DMS153 (cell line): ENCODE data around the gene ZNF511.

Experiments
- DNase-seq: peaks from one replicate; lab custom pipeline; 2025; lab: John Stamatoyannopoulos, UW

The ZNF511 gene

GRCh38 chr10:133353988-133354605 is 45.4 kb downstream of the ZNF511 start:
- no peak for DNase-seq

GRCh38 chr10:133354672-133355240 is 46.0 kb downstream of the ZNF511 start:
- no peak for DNase-seq

GRCh38 chr10:133355266-133355665 is 46.6 kb downstream of the ZNF511 start:
- no peak for DNase-seq

GRCh38 chr10:133355991-133356390 is 47.3 kb downstream of the ZNF511 start:
- no peak for DNase-seq

GRCh38 chr10:133356549-133357284 is 48.0 kb downstream of the ZNF511 start:
- DNase-seq: no peak

- DNase-seq: no peak
Measured at GRCh38 chr10:133357285-133358161, 48.8 kb downstream of the ZNF511 start, which contains the start of gene FUOM. Gene FUOM (minus strand): TSS chr10:133358019. CDS start chr10:133358007, 12 bp downstream.

GRCh38 chr10:133358162-133358924 is 49.6 kb downstream of the ZNF511 start:
- no peak for DNase-seq

- no peak for DNase-seq
Measured at GRCh38 chr10:133358925-133359310, 50.2 kb downstream of the ZNF511 start.

- DNase-seq: peak; percentile 42
Measured at GRCh38 chr10:133359554-133359971, 50.8 kb downstream of the ZNF511 start.

GRCh38 chr10:133359972-133360610 is 51.4 kb downstream of the ZNF511 start:
- no peak for DNase-seq

- no peak for DNase-seq
Measured at GRCh38 chr10:133361227-133361626, 52.5 kb downstream of the ZNF511 start.

- DNase-seq: no peak
Measured at GRCh38 chr10:133361773-133362441, 53.2 kb downstream of the ZNF511 start.
